H1 (cell line): ENCODE results near the gene FBH1. TPM values are rescaled to one million over a fixed set of nuclear protein-coding genes. Genes with fewer than 3 reads are reported as not detected.

ENCODE experiments used
- CTCF ChIA-PET: fragments of 300-600 bp; sonication (Branson Sonifier 250); formaldehyde crosslinking; loops from one replicate; lab custom pipeline; 2021; ENCODE audit not compliant: partially characterized antibody; lab: Charles Lee
- POLR2A ChIA-PET: fragments of 300-600 bp; sonication (Branson Sonifier 250); formaldehyde crosslinking; loops from one replicate; lab custom pipeline; 2021; ENCODE audit warnings: inconsistent platforms; ENCODE audit not compliant: partially characterized antibody; lab: Charles Lee
- DNase-seq, 2 experiments: peaks; one replicate each; pipeline versions ENCODE4 v3.0.0 to v3.0.0-alpha.2; 2010 to 2022; ENCODE audit warnings: low spot score in 2 of 2, low read depth in 1 of 2, mixed read lengths in 1 of 2
- FAIRE-seq: peaks from 2 replicates; lab custom pipeline; 2011; peaks lifted over from hg19 to GRCh38; lab: Jason Lieb, UNC
- H2AFZ ChIP-seq: 2 replicates; pipeline ENCODE4 v1.8.1; 2012; ENCODE audit warnings: low read length, inconsistent platforms
- H2AK5ac ChIP-seq: 2 replicates; pipeline ENCODE4 v1.6.1; 2013; ENCODE audit warnings: low read depth, low read length
- H2BK120ac ChIP-seq: replicated peaks from 2 replicates; pipeline ENCODE3; 2013; ENCODE audit warnings: low read depth, low read length, inconsistent platforms
- H2BK12ac ChIP-seq: 2 replicates; pipeline ENCODE4 v1.6.1; 2013; ENCODE audit warnings: low read depth, low read length
- H2BK15ac ChIP-seq: 2 replicates; pipeline ENCODE4 v1.6.1; 2013; ENCODE audit warnings: low read length
- H2BK20ac ChIP-seq: 2 replicates; pipeline ENCODE4 v1.6.1; 2013; ENCODE audit warnings: low read length
- H2BK5ac ChIP-seq: 2 replicates; pipeline ENCODE4 v1.6.1; 2013; ENCODE audit warnings: low read depth, low read length
- H3K14ac ChIP-seq: 2 replicates; pipeline ENCODE4 v1.6.1; 2013; ENCODE audit warnings: inconsistent platforms; ENCODE audit not compliant: insufficient read length
- H3K18ac ChIP-seq: 2 replicates; pipeline ENCODE4 v1.6.1; 2013; ENCODE audit warnings: low read length; ENCODE audit errors: extremely low read depth
- H3K23ac ChIP-seq: 2 replicates; pipeline ENCODE4 v1.6.1; 2013; ENCODE audit warnings: inconsistent platforms; ENCODE audit not compliant: insufficient read length
- H3K23me2 ChIP-seq: 2 replicates; pipeline ENCODE4 v1.6.1; 2013; ENCODE audit warnings: low read depth, low read length
- H3K27ac ChIP-seq: 2 replicates; pipeline ENCODE4 v1.6.1; 2011; ENCODE audit warnings: low read depth, low read length, inconsistent platforms
- H3K27me3 ChIP-seq, 4 experiments: replicated peaks in 1 of 4; 1 replicate in 1 of 4; 2 replicates in 3 of 4; pipeline versions ENCODE4 v1.6.1 to v1.8.1; 2011 to 2013; ENCODE audit warnings: low read length in 3 of 4, mild to moderate bottlenecking in 3 of 4, inconsistent platforms in 2 of 4, mixed read lengths in 2 of 4, moderate library complexity in 1 of 4; ENCODE audit not compliant: control insufficient read depth in 3 of 4, insufficient read depth in 3 of 4; ENCODE audit errors: extremely low read depth in 1 of 4
- H3K36me3 ChIP-seq, 4 experiments: 2 replicates each; pipeline versions ENCODE4 v1.6.1 to v1.8.1; 2011 to 2013; ENCODE audit warnings: mild to moderate bottlenecking in 4 of 4, low read length in 3 of 4, moderate library complexity in 2 of 4, control low read depth in 1 of 4, inconsistent platforms in 1 of 4; ENCODE audit not compliant: insufficient read depth in 4 of 4, control insufficient read depth in 2 of 4
- H3K4ac ChIP-seq: replicated peaks from 2 replicates; pipeline ENCODE3; 2013; ENCODE audit warnings: low read length, low read depth, mixed read lengths, inconsistent platforms; ENCODE audit not compliant: insufficient read length
- H3K4me1 ChIP-seq, 4 experiments: replicated peaks in 1 of 4; 1 replicate in 1 of 4; 2 replicates in 3 of 4; pipeline versions ENCODE4 v1.6.1 to v1.8.1; 2011 to 2013; ENCODE audit warnings: low read length in 3 of 4, inconsistent platforms in 2 of 4, mixed read lengths in 1 of 4; ENCODE audit not compliant: insufficient read depth in 4 of 4, control insufficient read depth in 3 of 4
- H3K4me2 ChIP-seq, 2 experiments: 2 replicates each; pipeline versions ENCODE4 v1.6.1 to v1.8.1; 2011 to 2013; ENCODE audit warnings: low read depth in 2 of 2, low read length in 2 of 2, control low read depth in 1 of 2, inconsistent platforms in 1 of 2, mild to moderate bottlenecking in 1 of 2; ENCODE audit not compliant: insufficient read depth in 1 of 2
- H3K4me3 ChIP-seq, 4 experiments: fragments of 200-600, 300-600 bp in 1 of 4; sonication (generic), shearing (Covaris generic), sonication (Bioruptor Twin) in 1 of 4; 2 replicates each; pipeline versions ENCODE4 v1.5.1 to v1.8.1; 2011 to 2016; ENCODE audit warnings: low read length in 4 of 4, low read depth in 3 of 4, control low read depth in 2 of 4, inconsistent platforms in 2 of 4, mild to moderate bottlenecking in 2 of 4, mixed read lengths in 1 of 4, moderate library complexity in 1 of 4; ENCODE audit not compliant: insufficient read depth in 2 of 4; ENCODE audit errors: extremely low read depth in 1 of 4
- H3K56ac ChIP-seq: replicated peaks from 2 replicates; pipeline ENCODE3; 2013; ENCODE audit warnings: low read depth, mild to moderate bottlenecking, mixed read lengths, low read length, inconsistent platforms; ENCODE audit not compliant: insufficient read length
- H3K79me1 ChIP-seq: 2 replicates; pipeline ENCODE4 v1.6.1; 2013; ENCODE audit warnings: low read depth, low read length, control low read depth
- H3K79me2 ChIP-seq, 2 experiments: 2 replicates each; pipeline versions ENCODE4 v1.6.1 to v1.8.1; 2012 to 2013; ENCODE audit warnings: low read length in 2 of 2, mild to moderate bottlenecking in 2 of 2, inconsistent platforms in 1 of 2; ENCODE audit not compliant: insufficient read depth in 2 of 2, control insufficient read depth in 1 of 2
- H3K9ac ChIP-seq, 4 experiments: replicated peaks in 1 of 4; 1 replicate in 1 of 4; 2 replicates in 3 of 4; pipeline versions ENCODE4 v1.6.1 to v1.8.1; 2011 to 2013; ENCODE audit warnings: low read depth in 3 of 4, low read length in 3 of 4, control low read depth in 2 of 4, mild to moderate bottlenecking in 2 of 4, moderate library complexity in 2 of 4, inconsistent platforms in 1 of 4; ENCODE audit errors: extremely low read depth in 1 of 4
- H3K9me3 ChIP-seq, 2 experiments: 2 replicates each; pipeline versions ENCODE4 v1.6.1 to v1.8.1; 2012 to 2013; ENCODE audit warnings: mild to moderate bottlenecking in 2 of 2, moderate library complexity in 2 of 2, control low read depth in 1 of 2, inconsistent platforms in 1 of 2, low read depth in 1 of 2, low read length in 1 of 2, mixed read lengths in 1 of 2; ENCODE audit not compliant: insufficient read depth in 2 of 2
- H4K20me1 ChIP-seq, 2 experiments: replicated peaks in 1 of 2; 2 replicates each; pipeline versions ENCODE3 to v1.8.1; 2011 to 2013; ENCODE audit warnings: inconsistent platforms in 2 of 2, low read length in 2 of 2, mild to moderate bottlenecking in 1 of 2; ENCODE audit not compliant: insufficient read depth in 2 of 2, control insufficient read depth in 1 of 2
- H4K5ac ChIP-seq: 2 replicates; pipeline ENCODE4 v1.6.1; 2013; ENCODE audit warnings: low read length, low read depth, mixed read lengths, inconsistent platforms; ENCODE audit not compliant: insufficient read length
- H4K8ac ChIP-seq: 2 replicates; pipeline ENCODE4 v1.8.0; 2013; ENCODE audit warnings: mild to moderate bottlenecking, moderate library complexity, low read length, inconsistent platforms; ENCODE audit not compliant: insufficient read depth; ENCODE audit errors: extremely low read depth
- H4K91ac ChIP-seq: replicated peaks from 2 replicates; pipeline ENCODE3; 2013; ENCODE audit warnings: low read length, mixed read lengths, inconsistent platforms; ENCODE audit not compliant: insufficient read length
- CBX8 ChIP-seq: fragments of 300-800, 300-1000 bp; sonication (generic); IDR thresholded peaks from 2 replicates; pipeline ENCODE4 v1.7.1; 2016; ENCODE audit warnings: low read depth, low read length, borderline replicate concordance
- CHD1 ChIP-seq: IDR thresholded peaks from 2 replicates; pipeline ENCODE4 v1.6.1; 2012; ENCODE audit warnings: low read depth, low read length, improper control_type of control experiment
- KDM4A ChIP-seq: IDR thresholded peaks from one replicate; pipeline ENCODE4 v1.7.1; 2012; ENCODE audit warnings: low read depth, mild to moderate bottlenecking, moderate library complexity, low read length, inconsistent platforms; ENCODE audit not compliant: severe bottlenecking
- PHF8 ChIP-seq: fragments of 200-600 bp; sonication (generic); conservative IDR thresholded peaks from 2 replicates; pipeline ENCODE4 v1.7.1; 2012; ENCODE audit warnings: low read depth, mild to moderate bottlenecking, inconsistent platforms, low read length, moderate library complexity
- POLR2AphosphoS5 ChIP-seq: IDR thresholded peaks from 2 replicates; pipeline ENCODE4 v1.6.1; 2011; ENCODE audit warnings: low read depth, low read length
- RAD21 ChIP-seq, 2 experiments: IDR thresholded peaks in 1 of 2; conservative IDR thresholded peaks in 1 of 2; 2 replicates each; pipeline ENCODE4 v1.6.1; 2011; ENCODE audit warnings: low read depth in 2 of 2, low read length in 2 of 2, improper control_type of control experiment in 1 of 2, inconsistent platforms in 1 of 2, mild to moderate bottlenecking in 1 of 2, moderate library complexity in 1 of 2
- RBBP5 ChIP-seq: IDR thresholded peaks from 2 replicates; pipeline ENCODE4 v1.7.1; 2012; ENCODE audit warnings: low read depth, mild to moderate bottlenecking, inconsistent platforms, low read length, moderate library complexity, borderline replicate concordance
- RFX5 ChIP-seq: IDR thresholded peaks from 2 replicates; pipeline ENCODE4 v1.6.1; 2011; ENCODE audit warnings: low read depth, low read length, improper control_type of control experiment, borderline replicate concordance
- SAP30 ChIP-seq: fragments of 300-600 bp; sonication (generic); IDR thresholded peaks from 2 replicates; pipeline ENCODE4 v1.7.1; 2012; ENCODE audit warnings: low read length, moderate library complexity, mild to moderate bottlenecking, inconsistent platforms; ENCODE audit not compliant: insufficient read depth, insufficient replicate concordance
- SP1 ChIP-seq: IDR thresholded peaks from 2 replicates; pipeline ENCODE4 v1.6.1; 2011; ENCODE audit warnings: low read depth, low read length
- SP4 ChIP-seq: IDR thresholded peaks from 2 replicates; pipeline ENCODE4 v1.6.1; 2012; ENCODE audit warnings: low read length, inconsistent platforms
- SUZ12 ChIP-seq: fragments of 200-600 bp; sonication (generic); IDR thresholded peaks from 2 replicates; pipeline ENCODE4 v1.6.1; 2012; ENCODE audit warnings: mild to moderate bottlenecking, inconsistent platforms, low read length, moderate library complexity, mixed read lengths
- TAF1 ChIP-seq: IDR thresholded peaks from 2 replicates; pipeline ENCODE4 v1.6.1; 2011; ENCODE audit warnings: mild to moderate bottlenecking, low read depth, low read length
- TAF7 ChIP-seq: optimal IDR thresholded peaks from 2 replicates; pipeline ENCODE3; 2011; ENCODE audit warnings: low read depth, mild to moderate bottlenecking, inconsistent platforms, low read length, moderate library complexity, borderline replicate concordance
- WGBS, 2 experiments: shearing (Covaris generic) in 1 of 2; methylation state at CpG; one replicate each; pipeline versions ENCODE4 v1.1.6 to v1.1.7; 2013 to 2015; ENCODE audit warnings: low lambda C conversion rate in 2 of 2, mixed read lengths in 2 of 2, inconsistent platforms in 1 of 2, low coverage in 1 of 2, missing lambda C conversion rate in 1 of 2; ENCODE audit not compliant: insufficient replicate concordance in 2 of 2, insufficient coverage in 1 of 2, insufficient read length in 1 of 2; ENCODE audit errors: extremely low coverage in 1 of 2, missing lambda C conversion rate in 1 of 2; 5-methylcytosine and 5-hydroxymethylcytosine counted together
- polyA plus RNA-seq, 7 experiments: library from polyadenylated mRNA; depleted of rRNA in 3 of 7; stranded (reverse) in 5 of 7; unstranded in 2 of 7; fragments of >200 nt in 5 of 7; fragments of 200-250 nt in 2 of 7; gene quantifications; 1 replicate in 5 of 7; 2 replicates in 1 of 7; 4 replicates in 1 of 7; pipeline versions ENCODE4 v1.2.1 to v1.2.3, GENCODE V29; 2011 to 2013; ENCODE audit warnings: missing spikeins in 2 of 7, mixed read lengths in 2 of 7
- total RNA-seq: library from RNA; stranded (reverse); fragmentation: NEBNext Ultra II Directional; extraction: Animal tissue kit (Norgen Biotek cat#: 25700); gene quantifications from 2 replicates; pipeline ENCODE4 v1.2.1, GENCODE V29; 2021

FBH1 gene
- total and polyA plus RNA-seq, 2 of the 8 experiments (the other 6 are each of a cell fraction or from before 2014, with no cell fraction given): 31.1 to 51.8 TPM

GRCh38 chr10:5933909-5934546 is 44.0 kb downstream of the FBH1 start:
- H3K4me1 ChIP-seq: no peaks in the 10 kb centered on the region
- no peak overlapping the region for H3K4me3 ChIP-seq
- DNase-seq (no peak), FAIRE-seq (no peak)
- no peak overlapping the region for H2AFZ ChIP-seq
- H2AK5ac ChIP-seq: no peak overlapping the region
- no peak overlapping the region for H3K23ac ChIP-seq
- H3K23me2 ChIP-seq: no peaks in the 10 kb centered on the region
- H2BK5ac ChIP-seq: no peak overlapping the region
- no peak overlapping the region for H2BK12ac ChIP-seq
- H4K5ac ChIP-seq: no peak overlapping the region
- H3K18ac ChIP-seq: no peak overlapping the region
- H3K14ac ChIP-seq: no peak overlapping the region
- H3K4ac ChIP-seq: no peak overlapping the region
- no peaks in the 10 kb centered on the region for H3K79me1 ChIP-seq
- no peaks in the 10 kb centered on the region for H3K27me3 ChIP-seq
- 92% methylated on average over 14 of the region's 14 CpGs; no CpG with 5 or more reads in 1 of the 2 experiments for WGBS, 2 experiments
- no peak overlapping the region for H3K4me2 ChIP-seq
- H2BK20ac ChIP-seq: no peak overlapping the region
- H4K8ac ChIP-seq: no peak overlapping the region
- peaks cover 8 to 53% (median 29%) of the 10 kb centered on the region in 4 experiments for H3K36me3 ChIP-seq
- no peak overlapping the region for H2BK15ac ChIP-seq
- H3K9me3 ChIP-seq: no peaks in the 10 kb centered on the region
- no peaks in the 10 kb centered on the region for H3K79me2 ChIP-seq
- H4K20me1 ChIP-seq: peaks cover 3 to 7% of the 10 kb centered on the region in 2 experiments
- ChIA-PET CTCF (interaction anchor here (1.3 kb wide), 1 partner anchor 80 kb away, joined by 3 read pairs; no protein-coding TSS in a partner anchor), POLR2A (no interaction called here)
- H3K9ac ChIP-seq: no peak overlapping the region
- no peak overlapping the region for H2BK120ac ChIP-seq
- H3K27ac ChIP-seq: no peak overlapping the region
- no peak overlapping the region for H3K56ac ChIP-seq
- no peak overlapping the region for H4K91ac ChIP-seq
- TF ChIP-seq KDM4A (no peak), SUZ12 (no peak), CBX8 (no peak), TAF1 (no peak), TAF7 (no peak), POLR2AphosphoS5 (no peak), SP4 (no peak), RBBP5 (no peak), SP1 (no peak), CHD1 (no peak), RAD21 (IDR thresholded peaks at IDR 0.05 in 1 of 2, conservative IDR thresholded peaks at IDR 0.05 in 1 of 2; ENCODE audit: low read depth in 2 of 2, low read length in 2 of 2) (no peak), SAP30 (no peak), RFX5 (no peak), PHF8 (no peak)
